Suppressor macrophage treated with lipopolysaccharide for 4 hours (primary cell): ENCODE results near the gene PTPRB.

Source experiments
- DNase-seq: peaks from one replicate; pipeline ENCODE4 v3.0.0-alpha.2; 2020

The PTPRB gene

GRCh38 chr12:70590549-70591226 lies 46.5 kb downstream of the PTPRB start:
- no peak for DNase-seq

GRCh38 chr12:70590051-70590450 lies 47.2 kb downstream of the PTPRB start:
- DNase-seq = peak; percentile 61

GRCh38 chr12:70584332-70584731 lies 52.9 kb downstream of the PTPRB start:
- no peak for DNase-seq

GRCh38 chr12:70583251-70583650 lies 54.0 kb downstream of the PTPRB start:
- no peak for DNase-seq

- no peak for DNase-seq
These were observed 56.0 kb downstream of the PTPRB start for GRCh38 chr12:70581208-70581607.

GRCh38 chr12:70577283-70577634 lies 60.0 kb downstream of the PTPRB start:
- DNase-seq = no peak

- DNase-seq = peak; percentile 75
These were observed 60.6 kb downstream of the PTPRB start for GRCh38 chr12:70576341-70577282.

- DNase-seq = no peak
These were observed 65.4 kb downstream of the PTPRB start for GRCh38 chr12:70571705-70572268.

GRCh38 chr12:70571029-70571428 lies 66.2 kb downstream of the PTPRB start:
- no peak for DNase-seq

- DNase-seq = no peak
These were observed 75.7 kb downstream of the PTPRB start for GRCh38 chr12:70561550-70561949.

- DNase-seq = no peak
These were observed 76.6 kb downstream of the PTPRB start for GRCh38 chr12:70560671-70561070.

GRCh38 chr12:70559390-70559789 lies 77.8 kb downstream of the PTPRB start:
- DNase-seq = no peak

GRCh38 chr12:70557583-70558191 lies 79.5 kb downstream of the PTPRB start:
- DNase-seq = no peak

- DNase-seq = no peak
These were observed 80.9 kb downstream of the PTPRB start for GRCh38 chr12:70556179-70556869.

GRCh38 chr12:70555081-70555480 lies 82.1 kb downstream of the PTPRB start:
- DNase-seq = no peak

- no peak for DNase-seq
These were observed 83.8 kb downstream of the PTPRB start for GRCh38 chr12:70553391-70553859.

GRCh38 chr12:70551731-70552130 lies 85.5 kb downstream of the PTPRB start:
- no peak for DNase-seq

- no peak for DNase-seq
These were observed 87.0 kb downstream of the PTPRB start for GRCh38 chr12:70550180-70550577.

GRCh38 chr12:70549340-70550179 lies 87.7 kb downstream of the PTPRB start:
- DNase-seq = no peak

GRCh38 chr12:70543444-70543843 lies 93.8 kb downstream of the PTPRB start:
- DNase-seq = no peak

GRCh38 chr12:70540996-70541395 lies 96.2 kb downstream of the PTPRB start:
- DNase-seq = no peak

- no peak for DNase-seq
These were observed 100.6 kb downstream of the PTPRB start for GRCh38 chr12:70536650-70537049.
